Embryonic facial prominence (tissue), 1 donor: ENCODE measurements around the gene CNGA3.
"Not testable (repeated sequence)": the region's sequence is repeated elsewhere in the genome, so short reads cannot be mapped to it uniquely, and the experiment has no call there.

Source experiments
- DNase-seq: peaks from one replicate; pipeline ENCODE4 v3.0.0-alpha.2; 2016; ENCODE audit errors: extremely low spot score

The CNGA3 gene

GRCh38 chr2:98399140-98399539, 52.9 kb downstream of the CNGA3 start:
- no peak for DNase-seq

- DNase-seq, result no peak
These were observed 57.6 kb downstream of the CNGA3 start for GRCh38 chr2:98403878-98404277.

GRCh38 chr2:98404556-98405250, 58.4 kb downstream of the CNGA3 start:
- DNase-seq, result no peak

GRCh38 chr2:98405301-98405700, 59.0 kb downstream of the CNGA3 start:
- DNase-seq, result no peak

- no peak for DNase-seq
These were observed 61.9 kb downstream of the CNGA3 start for GRCh38 chr2:98408155-98408554.

- no peak for DNase-seq
These were observed 66.6 kb downstream of the CNGA3 start for GRCh38 chr2:98412751-98413458.

- DNase-seq, result not testable (repeated sequence)
These were observed 68.0 kb downstream of the CNGA3 start for GRCh38 chr2:98414246-98414645.

- DNase-seq, result not testable (repeated sequence)
These were observed 69.5 kb downstream of the CNGA3 start for GRCh38 chr2:98415719-98416248.

GRCh38 chr2:98416383-98417159, 70.3 kb downstream of the CNGA3 start:
- DNase-seq, result no peak

GRCh38 chr2:98419544-98419943, 73.3 kb downstream of the CNGA3 start:
- DNase-seq, result no peak

GRCh38 chr2:98419977-98420725, 73.9 kb downstream of the CNGA3 start:
- DNase-seq, result no peak

- no peak for DNase-seq
These were observed 76.2 kb downstream of the CNGA3 start for GRCh38 chr2:98422449-98422848.

GRCh38 chr2:98426771-98427170, 80.5 kb downstream of the CNGA3 start:
- DNase-seq, result no peak

- DNase-seq, result no peak
These were observed 85.9 kb downstream of the CNGA3 start for GRCh38 chr2:98432145-98432544.

GRCh38 chr2:98433363-98433964, 87.2 kb downstream of the CNGA3 start:
- no peak for DNase-seq

- DNase-seq, result no peak
These were observed 88.2 kb downstream of the CNGA3 start for GRCh38 chr2:98434492-98434891.

GRCh38 chr2:98435670-98436069, 89.4 kb downstream of the CNGA3 start:
- not testable (repeated sequence) for DNase-seq

GRCh38 chr2:98436734-98437133, 90.5 kb downstream of the CNGA3 start:
- no peak for DNase-seq

- DNase-seq, result no peak
These were observed 92.2 kb downstream of the CNGA3 start for GRCh38 chr2:98438190-98439133.
